Smooth muscle cell (in vitro differentiated cells): ENCODE data around the gene CNTNAP5. TPM values are rescaled to one million over a fixed set of nuclear protein-coding genes. Genes with fewer than 3 reads are reported as not detected.

Source experiments
- DNase-seq: peaks from one replicate; lab custom pipeline; 2025; ENCODE audit not compliant: unreplicated experiment; lab: John Stamatoyannopoulos, UW
- H2AFZ ChIP-seq: fragments of 200-600 bp; sonication (generic); 2 replicates; pipeline ENCODE4 v1.6.0; 2016; ENCODE audit warnings: antibody characterized with exemption, low read depth, mild to moderate bottlenecking
- H3F3A ChIP-seq: fragments of 200-600 bp; sonication (generic); 2 replicates; pipeline ENCODE4 v1.6.0; 2017; ENCODE audit warnings: antibody characterized with exemption, low read depth
- H3K27ac ChIP-seq: fragments of 200-600 bp; sonication (generic); 2 replicates; pipeline ENCODE4 v1.5.1; 2016; ENCODE audit warnings: low read depth, mild to moderate bottlenecking
- H3K27me3 ChIP-seq: fragments of 200-600 bp; sonication (generic); 2 replicates; pipeline ENCODE4 v1.6.1; 2016; ENCODE audit warnings: low read depth, mild to moderate bottlenecking
- H3K36me3 ChIP-seq: fragments of 200-600 bp; sonication (generic); 2 replicates; pipeline ENCODE4 v1.5.1; 2016; ENCODE audit warnings: low read depth
- H3K4me1 ChIP-seq: fragments of 200-600 bp; sonication (generic); 2 replicates; pipeline ENCODE4 v1.5.1; 2016; ENCODE audit warnings: low read depth
- H3K4me2 ChIP-seq: fragments of 200-600 bp; sonication (generic); 2 replicates; pipeline ENCODE4 v1.6.0; 2016; ENCODE audit warnings: mild to moderate bottlenecking
- H3K4me3 ChIP-seq: fragments of 200-600 bp; sonication (generic); 2 replicates; pipeline ENCODE4 v1.5.1; 2016; ENCODE audit warnings: mild to moderate bottlenecking
- H3K79me2 ChIP-seq: fragments of 200-600 bp; sonication (generic); 2 replicates; pipeline ENCODE4 v1.6.0; 2016; ENCODE audit warnings: low read depth, mild to moderate bottlenecking
- H3K9ac ChIP-seq: fragments of 200-600 bp; sonication (generic); 2 replicates; pipeline ENCODE4 v1.6.0; 2016; ENCODE audit warnings: low read depth
- H3K9me3 ChIP-seq: fragments of 200-600 bp; sonication (generic); replicated peaks from 2 replicates; pipeline ENCODE4 v1.5.1; 2016; ENCODE audit warnings: low read depth
- H4K20me1 ChIP-seq: fragments of 200-600 bp; sonication (generic); 2 replicates; pipeline ENCODE4 v1.6.0; 2016; ENCODE audit warnings: low read depth
- CTCF ChIP-seq: fragments of 200-600 bp; sonication (generic); IDR thresholded peaks from 2 replicates; pipeline ENCODE4 v1.5.1; 2017; ENCODE audit warnings: borderline replicate concordance, mild to moderate bottlenecking, antibody characterized with exemption; ENCODE audit not compliant: insufficient read depth, poor library complexity, severe bottlenecking
- WGBS: methylation state at CpG from one replicate; pipeline ENCODE4 v1.1.7; 2016; ENCODE audit warnings: low lambda C conversion rate; 5-methylcytosine and 5-hydroxymethylcytosine counted together
- polyA plus RNA-seq: library from polyadenylated mRNA; unstranded; fragments of >200 nt; fragmentation: Nextera tagmentation; extraction: Ambion mirVana; gene quantifications from 2 replicates; pipeline ENCODE4 v1.2.1, GENCODE V29; 2016
- total RNA-seq: library from RNA; depleted of rRNA; stranded (reverse); fragments of >200 nt; gene quantifications from 2 replicates; pipeline ENCODE4 v1.2.3, GENCODE V29; 2014

Gene CNTNAP5
- total and polyA plus RNA-seq, 2 experiments from 2014 or later = not detected

GRCh38 chr2:124639524-124639923 is 614.4 kb downstream of the CNTNAP5 start:
- 73% methylated on average over 1 of the region's 1 CpG for WGBS
- Histone ChIP-seq H3K9me3 (no peaks in the 10 kb centered on the region), H3K4me2 (no peak overlapping the region)

GRCh38 chr2:124640221-124640750 is 615.2 kb downstream of the CNTNAP5 start:
- Histone ChIP-seq H3K4me2 (no peak overlapping the region), H3K27ac (no peak overlapping the region), H3K79me2 (no peaks in the 10 kb centered on the region), H3K4me3 (no peak overlapping the region), H3K9ac (no peak overlapping the region), H2AFZ (no peak overlapping the region), H3K4me1 (no peaks in the 10 kb centered on the region), H4K20me1 (no peaks in the 10 kb centered on the region), H3K9me3 (no peaks in the 10 kb centered on the region), H3F3A (no peaks in the 10 kb centered on the region), H3K27me3 (no peaks in the 10 kb centered on the region), H3K36me3 (no peaks in the 10 kb centered on the region)
- DNase-seq = no peak
- TF ChIP-seq CTCF = no peak
- 90% methylated on average over 15 of the region's 15 CpGs for WGBS

More at GRCh38 chr2:124639524-124639923, 614.4 kb downstream of the CNTNAP5 start:
- H3K79me2 ChIP-seq = no peaks in the 10 kb centered on the region
- TF ChIP-seq CTCF = no peak
- H3K4me1 ChIP-seq = no peaks in the 10 kb centered on the region
- H2AFZ ChIP-seq = no peak overlapping the region
- H3K27ac ChIP-seq = no peak overlapping the region
- no peaks in the 10 kb centered on the region for H3K27me3 ChIP-seq
- no peak overlapping the region for H3K9ac ChIP-seq
- no peak for DNase-seq
- H4K20me1 ChIP-seq = no peaks in the 10 kb centered on the region
- H3K36me3 ChIP-seq = no peaks in the 10 kb centered on the region
- H3K4me3 ChIP-seq = no peak overlapping the region
- no peaks in the 10 kb centered on the region for H3F3A ChIP-seq

- Histone ChIP-seq H3K9me3 (no peaks in the 10 kb centered on the region), H2AFZ (no peak overlapping the region), H3K27ac (no peak overlapping the region), H3K4me2 (no peak overlapping the region), H4K20me1 (no peaks in the 10 kb centered on the region), H3K9ac (no peak overlapping the region), H3K79me2 (no peaks in the 10 kb centered on the region), H3K27me3 (no peaks in the 10 kb centered on the region), H3K4me3 (no peak overlapping the region), H3K4me1 (no peaks in the 10 kb centered on the region), H3F3A (no peaks in the 10 kb centered on the region), H3K36me3 (no peaks in the 10 kb centered on the region)
- no peak for DNase-seq
- TF ChIP-seq CTCF = no peak
- 84% methylated on average over 4 of the region's 4 CpGs for WGBS
Measured at GRCh38 chr2:124646166-124646815, 621.2 kb downstream of the CNTNAP5 start.

GRCh38 chr2:124647245-124647644 is 622.2 kb downstream of the CNTNAP5 start:
- H4K20me1 ChIP-seq = no peaks in the 10 kb centered on the region
- H3K27ac ChIP-seq = no peak overlapping the region
- TF ChIP-seq CTCF = no peak
- no peak overlapping the region for H2AFZ ChIP-seq
- H3K79me2 ChIP-seq = no peaks in the 10 kb centered on the region
- no peak overlapping the region for H3K9ac ChIP-seq
- 92% methylated on average over 3 of the region's 3 CpGs for WGBS
- H3K4me1 ChIP-seq = no peaks in the 10 kb centered on the region
- no peak overlapping the region for H3K4me2 ChIP-seq
- no peaks in the 10 kb centered on the region for H3K27me3 ChIP-seq
- DNase-seq = no peak
- no peaks in the 10 kb centered on the region for H3F3A ChIP-seq
- H3K4me3 ChIP-seq = no peak overlapping the region
- H3K9me3 ChIP-seq = no peaks in the 10 kb centered on the region
- no peaks in the 10 kb centered on the region for H3K36me3 ChIP-seq
